HEK293T (cell line): ENCODE measurements around the gene USP17L5.
"Not testable (repeated sequence)": the region's sequence is repeated elsewhere in the genome, so short reads cannot be mapped to it uniquely, and the experiment has no call there.

ENCODE experiments used
- ARNT ChIP-seq: fragments of 450-650 bp; IDR thresholded peaks from 2 replicates; pipeline ENCODE4 v1.6.1; 2017; ENCODE audit warnings: mild to moderate bottlenecking
- BHLHE40 ChIP-seq: fragments of 450-650 bp; IDR thresholded peaks from 2 replicates; pipeline ENCODE4 v1.6.1; 2016; ENCODE audit warnings: mild to moderate bottlenecking, moderate library complexity, borderline replicate concordance
- CTBP1 ChIP-seq: fragments of 450-650 bp; IDR thresholded peaks from 2 replicates; pipeline ENCODE4 v1.6.1; 2016; ENCODE audit warnings: borderline replicate concordance
- ELF4 ChIP-seq: fragments of 450-650 bp; IDR thresholded peaks from 2 replicates; pipeline ENCODE4 v1.6.1; 2017; ENCODE audit warnings: antibody characterized with exemption
- FOXA1 ChIP-seq: fragments of 450-650 bp; IDR thresholded peaks from 2 replicates; pipeline ENCODE4 v1.6.1; 2016; ENCODE audit warnings: mild to moderate bottlenecking
- FOXK2 ChIP-seq: fragments of 450-650 bp; IDR thresholded peaks from 2 replicates; pipeline ENCODE4 v1.6.1; 2016; ENCODE audit warnings: mild to moderate bottlenecking
- FOXM1 ChIP-seq: fragments of 450-650 bp; IDR thresholded peaks from 2 replicates; pipeline ENCODE4 v1.6.1; 2017; ENCODE audit warnings: mild to moderate bottlenecking, borderline replicate concordance
- PKNOX1 ChIP-seq: fragments of 450-650 bp; IDR thresholded peaks from 2 replicates; pipeline ENCODE4 v1.6.1; 2016
- SP1 ChIP-seq: fragments of 450-650 bp; IDR thresholded peaks from 2 replicates; pipeline ENCODE4 v1.6.1; 2017
- SUZ12 ChIP-seq: fragments of 450-650 bp; IDR thresholded peaks from 2 replicates; pipeline ENCODE4 v1.6.1; 2016; ENCODE audit warnings: mild to moderate bottlenecking

GRCh38 chr4:9324191-9324590, 15.0 kb upstream of the USP17L5 start:
- not testable (repeated sequence) for TF ChIP-seq FOXA1, CTBP1, FOXM1, SP1, SUZ12, BHLHE40, ARNT, FOXK2, PKNOX1, ELF4
